Astrocyte (in vitro differentiated cells and primary cell): ENCODE measurements around the gene MED13L. TPM values are rescaled to one million over a fixed set of nuclear protein-coding genes. Genes with fewer than 3 reads are reported as not detected.

Experiments
- DNase-seq: peaks from one replicate; pipeline ENCODE4 v3.0.0-alpha.2; 2010; ENCODE audit warnings: low read depth
- FAIRE-seq: peaks from 2 replicates; lab custom pipeline; 2011; peaks lifted over from hg19 to GRCh38; lab: Jason Lieb, UNC
- H2AFZ ChIP-seq: 2 replicates; pipeline ENCODE4 v1.6.0; 2012; ENCODE audit warnings: low read depth, low read length, inconsistent platforms
- H3K27ac ChIP-seq: 2 replicates; pipeline ENCODE4 v1.5.1; 2011; ENCODE audit warnings: low read depth, low read length, inconsistent platforms
- H3K27me3 ChIP-seq: 2 replicates; pipeline ENCODE4 v1.6.0; 2011; ENCODE audit warnings: low read length, inconsistent platforms; ENCODE audit not compliant: insufficient read depth
- H3K36me3 ChIP-seq: 2 replicates; pipeline ENCODE4 v1.5.1; 2011; ENCODE audit warnings: low read length, inconsistent platforms; ENCODE audit not compliant: insufficient read depth
- H3K4me1 ChIP-seq: 2 replicates; pipeline ENCODE4 v1.5.1; 2011; ENCODE audit warnings: low read length, inconsistent platforms; ENCODE audit not compliant: insufficient read depth
- H3K4me2 ChIP-seq: 2 replicates; pipeline ENCODE4 v1.6.0; 2012; ENCODE audit warnings: low read length, inconsistent platforms
- H3K4me3 ChIP-seq: 2 replicates; pipeline ENCODE4 v1.5.1; 2011; ENCODE audit warnings: low read depth, mild to moderate bottlenecking, low read length, inconsistent platforms; ENCODE audit not compliant: insufficient read depth
- H3K79me2 ChIP-seq: 2 replicates; pipeline ENCODE4 v1.6.0; 2012; ENCODE audit warnings: mild to moderate bottlenecking, low read length, inconsistent platforms; ENCODE audit not compliant: insufficient read depth
- H3K9ac ChIP-seq: 2 replicates; pipeline ENCODE4 v1.6.0; 2012; ENCODE audit warnings: mild to moderate bottlenecking, low read length, inconsistent platforms
- H3K9me3 ChIP-seq: 2 replicates; pipeline ENCODE4 v1.5.1; 2012; ENCODE audit warnings: low read depth, mild to moderate bottlenecking, low read length, inconsistent platforms; ENCODE audit not compliant: insufficient read depth
- H4K20me1 ChIP-seq: 2 replicates; pipeline ENCODE4 v1.6.0; 2012; ENCODE audit warnings: low read length, inconsistent platforms; ENCODE audit not compliant: insufficient read depth
- H3K27ac Mint-ChIP-seq: one replicate; pipeline ENCODE4 v1.8.0; 2021; ENCODE audit warnings: mild to moderate bottlenecking, mixed read lengths; ENCODE audit not compliant: unreplicated experiment
- H3K27me3 Mint-ChIP-seq: one replicate; pipeline ENCODE4 v1.8.0; 2021; ENCODE audit warnings: low read depth, mixed read lengths; ENCODE audit not compliant: unreplicated experiment
- H3K36me3 Mint-ChIP-seq: one replicate; pipeline ENCODE4 v1.8.0; 2021; ENCODE audit warnings: low read depth, mixed read lengths; ENCODE audit not compliant: unreplicated experiment
- H3K4me1 Mint-ChIP-seq: one replicate; pipeline ENCODE4 v1.8.0; 2021; ENCODE audit warnings: low read depth, mixed read lengths; ENCODE audit not compliant: unreplicated experiment
- H3K4me3 Mint-ChIP-seq: one replicate; pipeline ENCODE4 v1.8.0; 2021; ENCODE audit warnings: mild to moderate bottlenecking, moderate library complexity, mixed read lengths; ENCODE audit not compliant: unreplicated experiment
- H3K9me3 Mint-ChIP-seq: one replicate; pipeline ENCODE4 v1.8.0; 2021; ENCODE audit warnings: mild to moderate bottlenecking, mixed read lengths; ENCODE audit not compliant: unreplicated experiment
- CTCF ChIP-seq: IDR thresholded peaks from 2 replicates; pipeline ENCODE4 v1.5.1; 2011; ENCODE audit warnings: low read depth, mild to moderate bottlenecking, inconsistent platforms, low read length, moderate library complexity; ENCODE audit not compliant: insufficient read depth
- EZH2 ChIP-seq: IDR thresholded peaks from 2 replicates; pipeline ENCODE4 v1.6.1; 2012; ENCODE audit warnings: mild to moderate bottlenecking, low read length, inconsistent platforms; ENCODE audit not compliant: insufficient read depth
- total RNA-seq: library from RNA; stranded (reverse); gene quantifications from 2 replicates; pipeline ENCODE4 v1.2.1, GENCODE V29; 2021

MED13L gene
- total RNA-seq, 1 donor from 2014 or later: 153 TPM

DNA sequence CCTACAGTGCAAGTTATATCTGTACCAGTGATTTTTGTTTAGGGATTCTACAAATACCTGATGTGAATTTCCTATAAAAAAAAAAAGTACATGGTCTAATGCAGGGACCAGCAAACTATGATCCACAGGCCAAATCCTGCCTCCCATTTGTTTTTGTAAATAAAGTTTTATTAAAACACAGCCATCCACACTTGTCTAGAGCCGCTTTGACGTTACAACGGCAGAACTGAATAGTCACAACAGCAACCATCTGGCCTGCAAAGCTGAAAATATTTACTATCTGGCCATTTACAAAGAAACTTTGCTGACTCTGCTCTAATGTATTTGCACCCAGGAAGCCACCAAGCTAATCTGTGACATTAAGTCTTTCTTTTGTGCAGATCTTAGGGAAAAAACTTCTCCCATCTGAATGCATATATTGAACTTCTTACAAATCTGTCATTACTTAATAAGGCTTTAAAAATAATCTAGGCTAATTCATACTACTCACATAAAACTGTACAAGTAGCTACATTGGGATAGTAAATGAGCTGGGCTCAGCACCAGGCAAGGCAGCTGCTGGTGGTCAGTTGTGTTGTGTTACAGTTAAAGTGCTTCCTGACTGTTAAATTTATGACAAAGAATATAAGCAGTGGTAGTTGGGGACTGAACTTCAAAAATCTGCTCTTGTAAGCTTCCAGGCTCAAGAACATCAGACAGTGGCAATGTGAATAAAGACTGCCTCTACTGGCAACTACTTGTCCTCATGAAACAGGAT, 303.3 kb downstream of the MED13L start:
- FAIRE-seq (peak; percentile 32), DNase-seq (no peak)
- H3K36me3 Mint-ChIP-seq: peaks cover 18% of the 10 kb centered on the region
- H3K4me3 Mint-ChIP-seq: no peak overlapping the region
- H3K9me3 Mint-ChIP-seq: no peaks in the 10 kb centered on the region
- Histone ChIP-seq H3K27ac (no peak overlapping the region), H3K79me2 (no peaks in the 10 kb centered on the region), H4K20me1 (peaks cover 6% of the 10 kb centered on the region), H3K9ac (no peak overlapping the region), H3K4me2 (no peak overlapping the region), H3K27me3 (no peaks in the 10 kb centered on the region), H2AFZ (no peak overlapping the region), H3K36me3 (peaks cover 41% of the 10 kb centered on the region), H3K4me1 (no peaks in the 10 kb centered on the region), H3K4me3 (no peak overlapping the region), H3K9me3 (no peaks in the 10 kb centered on the region)
- H3K4me1 Mint-ChIP-seq: peaks cover 12% of the 10 kb centered on the region
- TF ChIP-seq EZH2 (no peak), CTCF (no peak)
- H3K27ac Mint-ChIP-seq: peak overlapping the region; percentile 42
- no peaks in the 10 kb centered on the region for H3K27me3 Mint-ChIP-seq

DNA sequence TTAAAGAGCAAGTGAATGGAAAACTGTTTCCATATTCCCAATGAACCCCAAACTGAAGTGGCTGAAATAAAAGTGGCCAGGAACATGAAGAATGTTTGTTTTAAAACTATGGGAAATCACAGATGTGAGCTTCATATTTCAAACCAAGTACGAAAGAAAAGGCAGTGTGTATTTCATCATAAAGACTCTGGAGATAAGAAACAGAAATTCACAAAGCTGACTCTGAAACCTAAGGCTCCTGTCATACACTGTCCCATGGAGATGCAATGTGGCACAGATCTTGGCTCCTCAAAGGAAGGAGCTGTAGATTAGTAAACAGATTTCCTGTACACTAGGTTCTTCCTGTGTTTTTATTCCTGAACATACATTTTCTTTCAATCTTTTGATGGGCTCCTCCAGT, 304.4 kb downstream of the MED13L start:
- Mint-ChIP-seq H3K36me3 (peaks cover 19% of the 10 kb centered on the region), H3K4me1 (peaks cover 12% of the 10 kb centered on the region), H3K27ac (peak overlapping the region; percentile 54), H3K27me3 (no peaks in the 10 kb centered on the region), H3K4me3 (no peak overlapping the region), H3K9me3 (no peaks in the 10 kb centered on the region)
- H3K27me3 ChIP-seq: no peaks in the 10 kb centered on the region
- H3K36me3 ChIP-seq: peaks cover 52% of the 10 kb centered on the region
- H3K79me2 ChIP-seq: no peaks in the 10 kb centered on the region
- peak; percentile 20 for DNase-seq
- no peak for FAIRE-seq
- H3K9ac ChIP-seq: no peak overlapping the region
- TF ChIP-seq CTCF: no peak
- TF ChIP-seq EZH2: no peak
- H2AFZ ChIP-seq: no peak overlapping the region
- H3K4me1 ChIP-seq: no peaks in the 10 kb centered on the region
- H3K4me2 ChIP-seq: no peak overlapping the region
- no peaks in the 10 kb centered on the region for H3K9me3 ChIP-seq
- H3K27ac ChIP-seq: no peak overlapping the region
- H3K4me3 ChIP-seq: no peak overlapping the region
- peaks cover 6% of the 10 kb centered on the region for H4K20me1 ChIP-seq

DNA sequence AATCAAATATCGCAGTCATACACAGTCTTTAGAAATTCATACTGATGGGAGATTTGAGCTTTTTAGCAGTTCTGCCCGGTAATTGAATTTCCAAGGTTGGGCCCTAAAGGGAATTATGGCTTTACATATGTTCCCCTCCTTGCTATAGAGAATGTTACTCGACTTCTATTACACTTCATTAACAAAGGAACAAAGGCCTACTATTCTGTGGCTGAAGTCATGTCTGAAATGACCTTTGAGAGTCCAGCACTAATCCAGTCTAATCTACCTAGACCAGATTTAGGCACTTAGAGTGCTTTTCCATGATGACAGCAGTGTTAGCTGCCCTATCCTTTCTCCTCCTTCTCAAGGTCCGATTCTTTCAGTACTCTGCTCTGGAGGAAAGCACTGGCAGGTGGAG, 305.3 kb downstream of the MED13L start:
- Mint-ChIP-seq H3K27me3 (no peaks in the 10 kb centered on the region), H3K9me3 (no peaks in the 10 kb centered on the region), H3K4me1 (peaks cover 12% of the 10 kb centered on the region), H3K27ac (peak overlapping the region; percentile 43), H3K36me3 (peaks cover 17% of the 10 kb centered on the region), H3K4me3 (no peak overlapping the region)
- H3K27me3 ChIP-seq: no peaks in the 10 kb centered on the region
- H3K27ac ChIP-seq: no peak overlapping the region
- FAIRE-seq: no peak
- H3K79me2 ChIP-seq: no peaks in the 10 kb centered on the region
- no peak overlapping the region for H3K9ac ChIP-seq
- no peak overlapping the region for H3K4me2 ChIP-seq
- no peaks in the 10 kb centered on the region for H3K4me1 ChIP-seq
- TF ChIP-seq CTCF (no peak), EZH2 (no peak)
- no peak overlapping the region for H2AFZ ChIP-seq
- no peaks in the 10 kb centered on the region for H3K9me3 ChIP-seq
- peaks cover under 1% of the 10 kb centered on the region for H4K20me1 ChIP-seq
- no peak for DNase-seq
- H3K36me3 ChIP-seq: peaks cover 52% of the 10 kb centered on the region
- H3K4me3 ChIP-seq: no peak overlapping the region
